PC-3 (cell line): ENCODE data around the gene SLC9A3. TPM values are rescaled to one million over a fixed set of nuclear protein-coding genes. Genes with fewer than 3 reads are reported as not detected.

Experiments used
- ATAC-seq: fragments of 200-7000 bp; cut with Tn5 transposase; 2 replicates; pipeline ENCODE4 v1.9.1; 2020; ENCODE audit warnings: mild to moderate bottlenecking, moderate library complexity
- BruUV-seq: library from RNA; stranded (reverse); fragments of 400-500 nt; replicated peaks from 2 replicates; lab custom pipeline; 2021; lab: Mats Ljungman, UMichigan
- CTCF ChIA-PET: fragments of 300-600 bp; sonication (Branson Sonifier 250); formaldehyde crosslinking; loops from one replicate; lab custom pipeline; 2022; ENCODE audit warnings: antibody characterized with exemption; lab: Charles Lee
- POLR2A ChIA-PET: fragments of 300-600 bp; sonication (Branson Sonifier 250); formaldehyde crosslinking; loops from one replicate; lab custom pipeline; 2022; ENCODE audit warnings: antibody characterized with exemption; ENCODE audit not compliant: unreplicated experiment; lab: Charles Lee
- DNase-seq: peaks from one replicate; pipeline ENCODE4 v3.0.0-alpha.2; 2015
- H2AFZ ChIP-seq: fragments of 300-600 bp; sonication (generic); 2 replicates; pipeline ENCODE4 v1.6.0; 2016; ENCODE audit warnings: antibody characterized with exemption, low read length
- H3F3A ChIP-seq: fragments of 300-600 bp; sonication (generic); one replicate; pipeline ENCODE4 v1.6.0; 2017; ENCODE audit warnings: antibody characterized with exemption, low read length, control low read depth, mild to moderate bottlenecking; ENCODE audit not compliant: unreplicated experiment
- H3K27ac ChIP-seq: fragments of 300-600 bp; sonication (generic); 2 replicates; pipeline ENCODE4 v1.5.1; 2016; ENCODE audit warnings: mild to moderate bottlenecking, low read length
- H3K27me3 ChIP-seq: fragments of 300-600 bp; sonication (generic); 2 replicates; pipeline ENCODE4 v1.6.1; 2016; ENCODE audit warnings: low read length, mixed read lengths
- H3K36me3 ChIP-seq: fragments of 300-600 bp; sonication (generic); 2 replicates; pipeline ENCODE4 v1.6.1; 2016; ENCODE audit warnings: low read depth, mixed run types, low read length, mixed read lengths
- H3K4me1 ChIP-seq: fragments of 300-600 bp; sonication (generic); 2 replicates; pipeline ENCODE4 v1.5.1; 2016; ENCODE audit warnings: low read length; ENCODE audit not compliant: insufficient read depth
- H3K4me2 ChIP-seq: fragments of 300-600 bp; sonication (generic); 2 replicates; pipeline ENCODE4 v1.6.0; 2016; ENCODE audit warnings: low read length
- H3K4me3 ChIP-seq: fragments of 300-600 bp; sonication (generic); 2 replicates; pipeline ENCODE4 v1.5.1; 2016; ENCODE audit warnings: mild to moderate bottlenecking, low read length, mixed read lengths
- H3K79me2 ChIP-seq: fragments of 300-600 bp; sonication (generic); 2 replicates; pipeline ENCODE4 v1.6.1; 2017; ENCODE audit warnings: low read length, mixed read lengths
- H3K9ac ChIP-seq: fragments of 300-600 bp; sonication (generic); 2 replicates; pipeline ENCODE4 v1.6.0; 2016; ENCODE audit warnings: mild to moderate bottlenecking, low read length
- H3K9me2 ChIP-seq: fragments of 300-600 bp; sonication (generic); replicated peaks from 2 replicates; pipeline ENCODE4 v1.6.1; 2016; ENCODE audit warnings: mixed run types, low read length, mixed read lengths
- H3K9me3 ChIP-seq: fragments of 300-600 bp; sonication (generic); 2 replicates; pipeline ENCODE4 v1.6.1; 2016; ENCODE audit warnings: low read length, mixed read lengths
- H4K20me1 ChIP-seq: fragments of 300-600 bp; sonication (generic); 2 replicates; pipeline ENCODE4 v1.6.1; 2016; ENCODE audit warnings: low read length, mixed read lengths
- EZH2 ChIP-seq: fragments of 300-600 bp; sonication (generic); IDR thresholded peaks from one replicate; pipeline ENCODE4 v1.6.1; 2017; ENCODE audit warnings: antibody characterized with exemption, mild to moderate bottlenecking, low read length; ENCODE audit not compliant: unreplicated experiment
- EZH2phosphoT487 ChIP-seq: fragments of 300-600 bp; sonication (generic); IDR thresholded peaks from 2 replicates; pipeline ENCODE4 v1.6.1; 2018; ENCODE audit warnings: mild to moderate bottlenecking, antibody characterized with exemption, low read length, borderline replicate concordance
- intact Hi-C: fragments of 100-400 bp; cut with micrococcal nuclease; formaldehyde crosslinking; loops from 2 replicates; pipeline ENCODE4 v1.9.0; 2023
- total RNA-seq: library from RNA; depleted of rRNA; stranded (reverse); fragments of >200 nt; gene quantifications from 2 replicates; pipeline ENCODE4 v1.2.3, GENCODE V29; 2014
- TF ChIP-seq, protein P1 (sequence below): fragments of 300-600 bp; sonication (generic); conservative IDR thresholded peaks from 2 replicates; pipeline ENCODE4 v1.5.1; 2017; ENCODE audit warnings: antibody characterized with exemption, low read depth, mild to moderate bottlenecking, low read length

Gene SLC9A3
- total RNA-seq, 1 experiment from 2014 or later: 4.9 TPM

DNA sequence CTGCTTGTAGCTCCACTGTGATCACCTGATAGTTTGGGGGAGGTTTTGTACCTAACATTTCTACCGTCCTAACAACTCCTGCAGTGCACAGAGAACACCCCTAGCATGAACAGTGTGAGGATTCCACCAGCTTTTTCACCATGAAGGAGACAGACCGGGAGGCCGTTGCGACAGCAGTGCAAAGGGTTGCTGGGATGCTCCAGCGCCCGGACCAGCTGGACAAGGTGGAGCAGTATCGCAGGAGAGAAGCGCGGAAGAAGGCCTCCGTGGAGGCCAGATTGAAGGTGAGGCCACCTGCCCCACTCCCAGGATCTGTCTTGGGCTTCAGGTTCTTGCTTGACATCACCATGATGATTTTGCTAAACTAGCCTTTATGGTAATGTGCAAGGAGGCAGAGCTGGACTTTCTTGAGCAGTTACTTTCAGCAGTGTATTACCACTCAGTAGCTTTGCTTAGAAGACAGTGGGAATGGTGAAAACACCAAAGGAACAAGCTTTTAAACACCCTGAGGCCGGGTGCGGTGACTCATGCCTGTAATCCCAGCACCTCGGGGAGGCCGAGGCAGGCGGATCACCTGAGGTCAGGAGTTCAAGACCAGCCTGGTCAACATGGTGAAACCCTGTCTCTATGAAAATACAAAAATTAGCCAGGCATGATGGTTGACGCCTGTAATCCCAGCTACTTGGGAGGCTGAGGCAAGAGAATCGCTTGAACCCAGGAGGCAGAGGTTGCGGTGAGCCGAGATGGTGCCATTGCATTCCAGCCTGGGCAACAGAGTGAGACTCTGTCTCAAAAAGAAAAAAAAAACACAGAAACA, 78.0 kb downstream of the SLC9A3 start:
- ChIA-PET CTCF (interaction anchor here (0.6 to 1.2 kb wide), 9 partner anchors 23 to 247 kb away, joined by 3 to 9 read pairs (median 5); partner anchors contain the start of gene TPPP), POLR2A (no interaction called here)
- intact Hi-C loops: loop anchor here (10.0 kb wide), 1 partner anchor 169 kb away; the partner anchor contains the start of gene CEP72
- H3K9me3 ChIP-seq: peaks cover 2% of the 10 kb centered on the region
- H3K36me3 ChIP-seq: peaks cover 48% of the 10 kb centered on the region
- H3K79me2 ChIP-seq: peaks cover 54% of the 10 kb centered on the region
- TF ChIP-seq EZH2phosphoT487 (no peak), EZH2 (no peak)
- TF ChIP-seq, protein P1, sequence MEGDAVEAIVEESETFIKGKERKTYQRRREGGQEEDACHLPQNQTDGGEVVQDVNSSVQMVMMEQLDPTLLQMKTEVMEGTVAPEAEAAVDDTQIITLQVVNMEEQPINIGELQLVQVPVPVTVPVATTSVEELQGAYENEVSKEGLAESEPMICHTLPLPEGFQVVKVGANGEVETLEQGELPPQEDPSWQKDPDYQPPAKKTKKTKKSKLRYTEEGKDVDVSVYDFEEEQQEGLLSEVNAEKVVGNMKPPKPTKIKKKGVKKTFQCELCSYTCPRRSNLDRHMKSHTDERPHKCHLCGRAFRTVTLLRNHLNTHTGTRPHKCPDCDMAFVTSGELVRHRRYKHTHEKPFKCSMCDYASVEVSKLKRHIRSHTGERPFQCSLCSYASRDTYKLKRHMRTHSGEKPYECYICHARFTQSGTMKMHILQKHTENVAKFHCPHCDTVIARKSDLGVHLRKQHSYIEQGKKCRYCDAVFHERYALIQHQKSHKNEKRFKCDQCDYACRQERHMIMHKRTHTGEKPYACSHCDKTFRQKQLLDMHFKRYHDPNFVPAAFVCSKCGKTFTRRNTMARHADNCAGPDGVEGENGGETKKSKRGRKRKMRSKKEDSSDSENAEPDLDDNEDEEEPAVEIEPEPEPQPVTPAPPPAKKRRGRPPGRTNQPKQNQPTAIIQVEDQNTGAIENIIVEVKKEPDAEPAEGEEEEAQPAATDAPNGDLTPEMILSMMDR: no peak
- no peak overlapping the region for H2AFZ ChIP-seq
- no peak overlapping the region for H3K27ac ChIP-seq
- H3K4me3 ChIP-seq: no peak overlapping the region
- no TSS peak for BruUV-seq
- ATAC-seq: no peak
- no peak for DNase-seq
- H3K9ac ChIP-seq: no peak overlapping the region
- H3K27me3 ChIP-seq: no peaks in the 10 kb centered on the region
- H3F3A ChIP-seq: no peaks in the 10 kb centered on the region
- no peak overlapping the region for H3K4me2 ChIP-seq
- peaks cover 18% of the 10 kb centered on the region for H3K4me1 ChIP-seq
- H3K9me2 ChIP-seq: no peaks in the 10 kb centered on the region
- no peaks in the 10 kb centered on the region for H4K20me1 ChIP-seq

DNA sequence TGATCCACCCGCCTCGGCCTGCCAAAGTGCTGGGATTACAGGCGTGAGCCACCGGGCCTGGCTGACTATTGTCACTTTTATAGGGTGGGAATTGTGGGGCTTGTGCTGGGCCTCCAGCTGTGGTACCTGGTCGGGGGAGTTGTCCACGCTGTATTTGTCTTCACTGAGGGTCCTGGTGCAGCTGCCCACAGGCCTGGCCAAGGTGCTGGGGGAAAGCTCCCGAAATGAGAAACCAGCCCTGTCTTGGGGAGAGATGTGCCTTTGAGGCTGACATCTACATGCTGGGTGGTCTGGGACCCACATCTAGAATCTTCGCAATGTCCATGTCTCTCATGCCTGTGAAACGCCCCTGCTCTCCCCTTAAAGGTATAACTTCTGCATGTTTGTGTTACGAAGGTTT, 78.7 kb downstream of the SLC9A3 start:
- H3K27me3 ChIP-seq: no peaks in the 10 kb centered on the region
- H2AFZ ChIP-seq: no peak overlapping the region
- no peaks in the 10 kb centered on the region for H3K9me3 ChIP-seq
- H3K9ac ChIP-seq: no peak overlapping the region
- H3K9me2 ChIP-seq: no peaks in the 10 kb centered on the region
- H3K36me3 ChIP-seq: peaks cover 42% of the 10 kb centered on the region
- no TSS peak for BruUV-seq
- intact Hi-C loops: loop anchor here (10.0 kb wide), 1 partner anchor 169 kb away; the partner anchor contains the start of gene CEP72
- H3K4me2 ChIP-seq: no peak overlapping the region
- H3K4me3 ChIP-seq: no peak overlapping the region
- H4K20me1 ChIP-seq: no peaks in the 10 kb centered on the region
- DNase-seq (no peak), ATAC-seq (no peak)
- no peak overlapping the region for H3K27ac ChIP-seq
- ChIA-PET CTCF (interaction anchor here (1.0 kb wide), 1 partner anchor 125 kb away, joined by 3 read pairs; no protein-coding TSS in a partner anchor), POLR2A (interaction anchor here (0.7 kb wide), 1 partner anchor 175 kb away, joined by 5 read pairs; no protein-coding TSS in a partner anchor)
- no peaks in the 10 kb centered on the region for H3F3A ChIP-seq
- peaks cover 18% of the 10 kb centered on the region for H3K4me1 ChIP-seq
- H3K79me2 ChIP-seq: peaks cover 54% of the 10 kb centered on the region
- no peak for TF ChIP-seq EZH2
- TF ChIP-seq, protein P1: no peak
- no peak for TF ChIP-seq EZH2phosphoT487

DNA sequence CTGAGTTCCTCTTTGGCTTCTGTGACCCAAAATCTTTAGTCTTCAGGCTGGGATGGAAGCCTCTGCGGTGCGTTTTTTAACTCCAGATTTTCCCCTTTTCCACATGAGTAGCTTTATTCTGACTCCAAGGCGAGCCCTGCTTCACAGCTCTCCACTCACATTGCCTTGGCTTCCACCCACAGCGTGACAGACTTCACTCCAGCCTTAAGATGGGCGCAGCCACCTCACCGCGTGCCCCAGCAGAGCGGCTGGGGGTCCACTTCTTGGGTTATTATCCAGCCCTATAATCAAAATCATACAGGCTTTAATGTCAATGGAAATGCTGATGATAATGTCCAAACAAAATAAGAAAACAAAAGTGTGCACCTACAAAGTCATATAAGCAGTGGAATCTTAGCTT, 80.0 kb downstream of the SLC9A3 start:
- ChIA-PET POLR2A (no interaction called here), CTCF (no interaction called here)
- Histone ChIP-seq H2AFZ (no peak overlapping the region), H3K79me2 (peaks cover 51% of the 10 kb centered on the region), H3K4me3 (peak overlapping the region; percentile 94), H3K9me3 (no peaks in the 10 kb centered on the region), H3K4me1 (peaks cover 18% of the 10 kb centered on the region), H3K27me3 (no peaks in the 10 kb centered on the region), H3K9me2 (no peaks in the 10 kb centered on the region), H3F3A (no peaks in the 10 kb centered on the region), H3K36me3 (peaks cover 30% of the 10 kb centered on the region), H3K9ac (peak overlapping the region; percentile 96; the same call in 1 of the 2 replicates), H4K20me1 (no peaks in the 10 kb centered on the region), H3K4me2 (peak overlapping the region; percentile 97), H3K27ac (no peak overlapping the region)
- BruUV-seq: no TSS peak
- intact Hi-C loops: loop anchor here (10.0 kb wide), 1 partner anchor 171 kb away; the partner anchor contains the start of gene CEP72
- TF ChIP-seq EZH2phosphoT487 (no peak), EZH2 (no peak)
- TF ChIP-seq, protein P1: no peak
- DNase-seq (no peak), ATAC-seq (no peak)
